HCT116 (cell line): ENCODE data around the gene OTOP3. TPM values are rescaled to one million over a fixed set of nuclear protein-coding genes. Genes with fewer than 3 reads are reported as not detected.

ENCODE experiments used
- ATAC-seq: fragments of 200-7000 bp; cut with Tn5 transposase; 2 replicates; pipeline ENCODE4 v1.9.1; 2020; ENCODE audit warnings: mild to moderate bottlenecking, moderate library complexity
- BruUV-seq: library from RNA; stranded (reverse); fragments of 400-500 nt; replicated peaks from 2 replicates; lab custom pipeline; 2021; lab: Mats Ljungman, UMichigan
- CTCF ChIA-PET: fragments of 300-600 bp; sonication (Branson Sonifier 250); formaldehyde crosslinking; loops from one replicate; lab custom pipeline; 2021; ENCODE audit warnings: antibody characterized with exemption; lab: Charles Lee
- POLR2A ChIA-PET: fragments of 300-600, 350-600 bp; sonication (Branson Sonifier 250); formaldehyde crosslinking; loops from one replicate; lab custom pipeline; 2021; ENCODE audit warnings: antibody characterized with exemption; lab: Charles Lee
- RAD21 ChIA-PET, 2 experiments: fragments of 300-600 bp; sonication (Branson Sonifier 250); formaldehyde crosslinking; loops; one replicate each; lab custom pipeline; 2023; ENCODE audit warnings: low total read pairs in 2 of 2; ENCODE audit not compliant: uncharacterized antibody in 2 of 2, unreplicated experiment in 2 of 2, low non-redundant PET in 1 of 2; lab: Charles Lee
- DNase-seq: peaks from one replicate; pipeline ENCODE4 v3.0.0-alpha.2; 2010; ENCODE audit warnings: low read depth, low spot score
- H2AFZ ChIP-seq: fragments of 200-600 bp; shearing (Covaris generic), sonication (generic); 2 replicates; pipeline ENCODE4 v1.6.1; 2017; ENCODE audit warnings: low read depth, mixed run types, mixed read lengths, antibody characterized with exemption, low read length; ENCODE audit not compliant: poor library complexity, severe bottlenecking
- H3K27ac ChIP-seq: 2 replicates; pipeline ENCODE4 v1.5.1; 2012; ENCODE audit warnings: low read depth, low read length
- H3K27me3 ChIP-seq: fragments of 200-600 bp; sonication (generic); 2 replicates; pipeline ENCODE4 v1.6.1; 2016; ENCODE audit warnings: mixed run types, low read length, mixed read lengths; ENCODE audit not compliant: insufficient read depth
- H3K36me3 ChIP-seq, 2 experiments: fragments of 200-500 bp in 1 of 2; fragments of 200-600 bp in 1 of 2; sonication (Bioruptor generic) in 1 of 2; sonication (generic) in 1 of 2; 2 replicates each; pipeline versions ENCODE4 v1.5.1 to v1.6.1; 2014 to 2016; ENCODE audit warnings: low read length in 2 of 2, inconsistent platforms in 1 of 2, mixed read lengths in 1 of 2, mixed run types in 1 of 2; ENCODE audit not compliant: insufficient read depth in 2 of 2, control insufficient read depth in 1 of 2
- H3K4me1 ChIP-seq, 2 experiments: fragments of 200-600 bp in 1 of 2; sonication (generic) in 1 of 2; 2 replicates each; pipeline versions ENCODE4 v1.5.1 to v1.6.1; 2012 to 2017; ENCODE audit warnings: low read length in 2 of 2, inconsistent platforms in 1 of 2, mild to moderate bottlenecking in 1 of 2, mixed read lengths in 1 of 2, mixed run types in 1 of 2, moderate library complexity in 1 of 2; ENCODE audit not compliant: insufficient read depth in 2 of 2, control insufficient read depth in 1 of 2
- H3K4me2 ChIP-seq: fragments of 200-600 bp; sonication (generic); 2 replicates; pipeline ENCODE4 v1.6.1; 2017; ENCODE audit warnings: mixed run types, low read length, mixed read lengths
- H3K4me3 ChIP-seq, 2 experiments: fragments of 200-600 bp in 1 of 2; sonication (generic) in 1 of 2; replicated peaks in 1 of 2; 2 replicates each; pipeline ENCODE4 v1.5.1; 2011 to 2016; ENCODE audit warnings: low read length in 2 of 2, control low read depth in 1 of 2, low read depth in 1 of 2, mild to moderate bottlenecking in 1 of 2, mixed read lengths in 1 of 2, mixed run types in 1 of 2
- H3K79me2 ChIP-seq: fragments of 200-600 bp; sonication (generic); 2 replicates; pipeline ENCODE4 v1.6.1; 2017; ENCODE audit warnings: mild to moderate bottlenecking, mixed run types, low read length, moderate library complexity, mixed read lengths; ENCODE audit not compliant: insufficient read depth
- H3K9ac ChIP-seq: fragments of 200-600 bp; sonication (generic); 2 replicates; pipeline ENCODE4 v1.6.1; 2016; ENCODE audit warnings: low read length, mixed read lengths
- H3K9me2 ChIP-seq: fragments of 200-600 bp; sonication (generic), shearing (Covaris generic); 2 replicates; pipeline ENCODE4 v1.6.1; 2017; ENCODE audit warnings: mixed run types, mild to moderate bottlenecking, moderate library complexity; ENCODE audit not compliant: insufficient read depth
- H3K9me3 ChIP-seq, 2 experiments: fragments of 200-500 bp in 1 of 2; fragments of 200-600 bp in 1 of 2; sonication (Bioruptor generic) in 1 of 2; sonication (generic) in 1 of 2; 2 replicates each; pipeline ENCODE4 v1.6.1; 2014 to 2017; ENCODE audit warnings: low read length in 2 of 2, mixed read lengths in 2 of 2, inconsistent platforms in 1 of 2, low read depth in 1 of 2, mild to moderate bottlenecking in 1 of 2, mixed run types in 1 of 2, moderate library complexity in 1 of 2; ENCODE audit not compliant: control insufficient read depth in 1 of 2, insufficient read depth in 1 of 2
- H4K20me1 ChIP-seq: fragments of 200-600 bp; sonication (generic), shearing (Covaris generic); 2 replicates; pipeline ENCODE4 v1.6.1; 2017; ENCODE audit warnings: mixed run types, mild to moderate bottlenecking, moderate library complexity; ENCODE audit not compliant: insufficient read depth
- ATF3 ChIP-seq: IDR thresholded peaks from 2 replicates; pipeline ENCODE4 v1.6.1; 2012
- EGR1 ChIP-seq: IDR thresholded peaks from 2 replicates; pipeline ENCODE4 v1.6.1; 2012; ENCODE audit warnings: low read depth
- ELF1 ChIP-seq: IDR thresholded peaks from 2 replicates; pipeline ENCODE4 v1.6.1; 2012; ENCODE audit warnings: low read depth, borderline replicate concordance
- POLR2A ChIP-seq: IDR thresholded peaks from 2 replicates; pipeline ENCODE4 v1.7.0; 2011; ENCODE audit warnings: borderline replicate concordance; ENCODE audit not compliant: insufficient read depth, insufficient read length; ENCODE audit errors: extremely low read depth
- RAD21 ChIP-seq: IDR thresholded peaks from 2 replicates; pipeline ENCODE4 v1.6.1; 2012; ENCODE audit warnings: low read depth, mild to moderate bottlenecking
- SP1 ChIP-seq: IDR thresholded peaks from 2 replicates; pipeline ENCODE4 v1.6.1; 2012; ENCODE audit warnings: low read depth
- TCF7L2 ChIP-seq: IDR thresholded peaks from 2 replicates; pipeline ENCODE4 v1.7.0; 2011; ENCODE audit warnings: borderline replicate concordance, inconsistent platforms; ENCODE audit not compliant: insufficient read depth, insufficient read length; ENCODE audit errors: extremely low read depth
- intact Hi-C: fragments of 100-400 bp; cut with micrococcal nuclease; formaldehyde crosslinking; loops from 2 replicates; pipeline ENCODE4 v1.10.0; 2022
- total RNA-seq: library from RNA; stranded (reverse); gene quantifications from one replicate; pipeline ENCODE4 v1.2.1, GENCODE V29; 2021; ENCODE audit not compliant: unreplicated experiment
- TF ChIP-seq, protein P1 (sequence below): IDR thresholded peaks from 2 replicates; pipeline ENCODE4 v1.6.1; 2011; ENCODE audit warnings: mild to moderate bottlenecking, low read length, moderate library complexity; ENCODE audit not compliant: insufficient replicate concordance; ENCODE audit errors: extremely low read depth
- TF ChIP-seq, protein P2 (sequence below), 3 experiments: fragments of 200-600 bp in 1 of 3; sonication (generic) in 1 of 3; IDR thresholded peaks in 2 of 3; conservative IDR thresholded peaks in 1 of 3; 2 replicates each; pipeline ENCODE4 v1.5.1; 2012 to 2017; ENCODE audit warnings: low read depth in 2 of 3, low read length in 2 of 3, antibody characterized with exemption in 1 of 3, borderline replicate concordance in 1 of 3, control low read depth in 1 of 3, mild to moderate bottlenecking in 1 of 3, mixed read lengths in 1 of 3, mixed run types in 1 of 3, moderate library complexity in 1 of 3; ENCODE audit not compliant: insufficient read depth in 1 of 3

The OTOP3 gene
- total RNA-seq, 1 experiment from 2014 or later, result not detected

DNA sequence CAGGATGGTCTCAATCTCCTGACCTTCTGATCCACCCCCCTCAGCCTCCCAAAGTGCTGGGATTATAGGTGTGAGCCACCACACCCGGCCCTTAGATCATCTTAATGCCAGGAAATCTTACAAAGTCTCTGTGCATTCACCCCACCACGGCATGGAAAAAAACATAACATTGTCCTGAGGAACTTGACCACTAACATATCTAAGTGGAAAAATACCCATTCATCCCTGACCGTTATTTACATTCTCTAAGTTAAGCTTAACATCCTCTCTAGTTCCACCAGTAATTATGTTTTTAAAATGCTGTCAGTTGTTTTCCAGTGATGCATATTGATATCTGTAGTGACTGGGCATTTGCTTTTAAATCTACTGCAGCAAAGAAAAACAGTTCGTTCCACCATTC lies 40.2 kb downstream of the OTOP3 start:
- no peaks in the 10 kb centered on the region for H4K20me1 ChIP-seq
- H3K27ac ChIP-seq, result no peak overlapping the region
- H3K9me2 ChIP-seq, result no peaks in the 10 kb centered on the region
- H3K9ac ChIP-seq, result no peak overlapping the region
- ATAC-seq (no peak), DNase-seq (no peak)
- ChIA-PET POLR2A (interaction anchor here (1.4 kb wide), 1 partner anchor 11 kb away, joined by 5 read pairs; the partner anchor contains the start of gene CDR2L), CTCF (interaction anchor here (0.9 to 1.0 kb wide), 2 partner anchors 14 to 18 kb away, joined by 3 read pairs; no protein-coding TSS in a partner anchor), RAD21 (no interaction called here)
- no peaks in the 10 kb centered on the region for H3K79me2 ChIP-seq
- H3K4me1 ChIP-seq, result peaks cover 14 to 16% of the 10 kb centered on the region in 2 experiments; a peak in 3 of 4 replicates
- intact Hi-C loops, result no loop called here
- no peak overlapping the region for H3K4me3 ChIP-seq
- H2AFZ ChIP-seq, result no peak overlapping the region
- H3K36me3 ChIP-seq, result no peaks in the 10 kb centered on the region
- no peaks in the 10 kb centered on the region for H3K27me3 ChIP-seq
- no peak overlapping the region for H3K4me2 ChIP-seq
- no peaks in the 10 kb centered on the region for H3K9me3 ChIP-seq
- BruUV-seq, result no TSS peak
- no peak for TF ChIP-seq ATF3
- TF ChIP-seq, protein P1, sequence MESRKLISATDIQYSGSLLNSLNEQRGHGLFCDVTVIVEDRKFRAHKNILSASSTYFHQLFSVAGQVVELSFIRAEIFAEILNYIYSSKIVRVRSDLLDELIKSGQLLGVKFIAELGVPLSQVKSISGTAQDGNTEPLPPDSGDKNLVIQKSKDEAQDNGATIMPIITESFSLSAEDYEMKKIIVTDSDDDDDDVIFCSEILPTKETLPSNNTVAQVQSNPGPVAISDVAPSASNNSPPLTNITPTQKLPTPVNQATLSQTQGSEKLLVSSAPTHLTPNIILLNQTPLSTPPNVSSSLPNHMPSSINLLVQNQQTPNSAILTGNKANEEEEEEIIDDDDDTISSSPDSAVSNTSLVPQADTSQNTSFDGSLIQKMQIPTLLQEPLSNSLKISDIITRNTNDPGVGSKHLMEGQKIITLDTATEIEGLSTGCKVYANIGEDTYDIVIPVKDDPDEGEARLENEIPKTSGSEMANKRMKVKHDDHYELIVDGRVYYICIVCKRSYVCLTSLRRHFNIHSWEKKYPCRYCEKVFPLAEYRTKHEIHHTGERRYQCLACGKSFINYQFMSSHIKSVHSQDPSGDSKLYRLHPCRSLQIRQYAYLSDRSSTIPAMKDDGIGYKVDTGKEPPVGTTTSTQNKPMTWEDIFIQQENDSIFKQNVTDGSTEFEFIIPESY, result no peak
- TF ChIP-seq POLR2A, result no peak
- TF ChIP-seq RAD21, result no peak
- TF ChIP-seq, protein P2, sequence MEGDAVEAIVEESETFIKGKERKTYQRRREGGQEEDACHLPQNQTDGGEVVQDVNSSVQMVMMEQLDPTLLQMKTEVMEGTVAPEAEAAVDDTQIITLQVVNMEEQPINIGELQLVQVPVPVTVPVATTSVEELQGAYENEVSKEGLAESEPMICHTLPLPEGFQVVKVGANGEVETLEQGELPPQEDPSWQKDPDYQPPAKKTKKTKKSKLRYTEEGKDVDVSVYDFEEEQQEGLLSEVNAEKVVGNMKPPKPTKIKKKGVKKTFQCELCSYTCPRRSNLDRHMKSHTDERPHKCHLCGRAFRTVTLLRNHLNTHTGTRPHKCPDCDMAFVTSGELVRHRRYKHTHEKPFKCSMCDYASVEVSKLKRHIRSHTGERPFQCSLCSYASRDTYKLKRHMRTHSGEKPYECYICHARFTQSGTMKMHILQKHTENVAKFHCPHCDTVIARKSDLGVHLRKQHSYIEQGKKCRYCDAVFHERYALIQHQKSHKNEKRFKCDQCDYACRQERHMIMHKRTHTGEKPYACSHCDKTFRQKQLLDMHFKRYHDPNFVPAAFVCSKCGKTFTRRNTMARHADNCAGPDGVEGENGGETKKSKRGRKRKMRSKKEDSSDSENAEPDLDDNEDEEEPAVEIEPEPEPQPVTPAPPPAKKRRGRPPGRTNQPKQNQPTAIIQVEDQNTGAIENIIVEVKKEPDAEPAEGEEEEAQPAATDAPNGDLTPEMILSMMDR (IDR thresholded peaks at IDR 0.05 in 2 of 3, conservative IDR thresholded peaks at IDR 0.05 in 1 of 3; ENCODE audit: borderline replicate concordance in 1 of 3, insufficient read depth in 1 of 3, low read depth in 2 of 3, low read length in 2 of 3), result no peak
- no peak for TF ChIP-seq TCF7L2
- TF ChIP-seq ELF1, result no peak
- no peak for TF ChIP-seq EGR1
- TF ChIP-seq SP1, result no peak
